BLaER1 treated with 17β-estradiol and CSF1 and Interleukin-3, amounts not matched to agents 10 nM and 100 nM (cell line): ENCODE data around the gene LANCL1.
A peak's percentile ranks its signal among the peaks of the same experiment; 100 is the strongest.
"Not testable (repeated sequence)": the region's sequence is repeated elsewhere in the genome, so short reads cannot be mapped to it uniquely, and the experiment has no call there.

ENCODE experiments used
- H3K27ac ChIP-seq, 11 experiments: shearing (Covaris generic); formaldehyde crosslinking; 2 replicates each; pipeline ENCODE4 v1.8.1; 2022
- H3K27me3 ChIP-seq, 11 experiments: shearing (Covaris generic); formaldehyde crosslinking; 2 replicates each; pipeline ENCODE4 v1.8.1; 2022
- H3K36me3 ChIP-seq, 11 experiments: shearing (Covaris generic); formaldehyde crosslinking; 2 replicates each; pipeline ENCODE4 v1.8.1; 2022
- H3K4me1 ChIP-seq, 10 experiments: shearing (Covaris generic); formaldehyde crosslinking; 2 replicates each; pipeline ENCODE4 v1.8.1; 2022
- H3K4me2 ChIP-seq, 11 experiments: shearing (Covaris generic); formaldehyde crosslinking; 2 replicates each; pipeline ENCODE4 v1.8.1; 2022
- H3K4me3 ChIP-seq, 10 experiments: shearing (Covaris generic); formaldehyde crosslinking; 2 replicates each; pipeline ENCODE4 v1.8.1; 2022
- H3K9ac ChIP-seq, 11 experiments: shearing (Covaris generic); formaldehyde crosslinking; 2 replicates each; pipeline ENCODE4 v1.8.1; 2022
- H3K9me3 ChIP-seq, 11 experiments: shearing (Covaris generic); formaldehyde crosslinking; replicated peaks in 1 of 11; 2 replicates each; pipeline ENCODE4 v1.8.1; 2022
- H4K20me1 ChIP-seq, 11 experiments: shearing (Covaris generic); formaldehyde crosslinking; 2 replicates each; pipeline ENCODE4 v1.8.1; 2022
- Cebpa-rat ChIP-seq, 11 experiments: shearing (Covaris generic); IDR thresholded peaks; 2 replicates each; pipeline ENCODE4 v1.8.1; 2022

The LANCL1 gene

DNA sequence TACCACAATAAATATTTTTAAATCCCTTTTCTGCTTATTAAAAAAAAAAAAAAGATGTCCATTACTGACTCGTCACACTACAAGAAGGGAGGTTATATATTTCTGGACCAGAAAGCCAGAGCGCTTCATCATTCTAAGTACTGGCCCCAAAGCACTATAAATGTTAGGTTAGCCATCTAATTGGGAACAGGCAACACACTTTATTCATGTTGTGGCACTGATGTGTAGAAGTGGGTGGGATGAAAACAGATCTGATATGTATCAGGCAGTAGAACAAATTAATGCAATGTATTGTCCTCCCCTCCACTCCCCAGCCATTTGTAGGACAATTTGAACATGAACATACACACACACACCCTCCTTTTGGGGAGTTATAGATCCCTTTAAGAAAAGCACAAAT, 24.4 kb downstream of the LANCL1 start:
- Histone ChIP-seq H4K20me1 (no peaks in the 10 kb centered on the region), H3K9me3 (peaks cover 28 to 47% (median 44%) of the 10 kb centered on the region in 11 experiments), H3K27me3 (no peaks in the 10 kb centered on the region), H3K4me1 (peaks cover 0 to 6% (median 0%) of the 10 kb centered on the region in 10 experiments; a peak in 4 of 20 replicates), H3K9ac (no peak overlapping the region), H3K4me2 (no peak overlapping the region), H3K36me3 (peaks cover 24 to 99% (median 86%) of the 10 kb centered on the region in 11 experiments), H3K27ac (no peak overlapping the region), H3K4me3 (no peak overlapping the region)
- no peak for TF ChIP-seq Cebpa-rat (IDR thresholded peaks at IDR 0.05)

- H3K9ac ChIP-seq = not testable (repeated sequence)
- peaks cover 30 to 99% (median 88%) of the 10 kb centered on the region in 11 experiments for H3K36me3 ChIP-seq
Measured at GRCh38 chr2:210450942-210451341, 25.6 kb downstream of the LANCL1 start.

GRCh38 chr2:210445732-210446131, 30.8 kb downstream of the LANCL1 start:
- Histone ChIP-seq H3K27ac (peak overlapping the region in 1 of 11 experiments; percentile 7; a peak in 2 of 22 replicates), H3K4me3 (no peak overlapping the region), H3K4me2 (no peak overlapping the region), H4K20me1 (peaks cover 0 to 5% (median 0%) of the 10 kb centered on the region in 11 experiments; a peak in 2 of 22 replicates), H3K4me1 (peaks cover 0 to 13% (median 6%) of the 10 kb centered on the region in 10 experiments; a peak in 12 of 20 replicates), H3K36me3 (peaks cover 18 to 85% (median 63%) of the 10 kb centered on the region in 11 experiments; a peak in 21 of 22 replicates), H3K9me3 (peaks cover 32 to 50% (median 45%) of the 10 kb centered on the region in 11 experiments), H3K9ac (no peak overlapping the region), H3K27me3 (no peaks in the 10 kb centered on the region)
- no peak for TF ChIP-seq Cebpa-rat (IDR thresholded peaks at IDR 0.05)

More at GRCh38 chr2:210450942-210451341, 25.6 kb downstream of the LANCL1 start:
- not testable (repeated sequence) for H3K27ac ChIP-seq, H3K4me1 ChIP-seq, H4K20me1 ChIP-seq, H3K27me3 ChIP-seq, H3K4me3 ChIP-seq, H3K4me2 ChIP-seq
- peaks cover 36 to 60% (median 52%) of the 10 kb centered on the region in 11 experiments for H3K9me3 ChIP-seq

DNA sequence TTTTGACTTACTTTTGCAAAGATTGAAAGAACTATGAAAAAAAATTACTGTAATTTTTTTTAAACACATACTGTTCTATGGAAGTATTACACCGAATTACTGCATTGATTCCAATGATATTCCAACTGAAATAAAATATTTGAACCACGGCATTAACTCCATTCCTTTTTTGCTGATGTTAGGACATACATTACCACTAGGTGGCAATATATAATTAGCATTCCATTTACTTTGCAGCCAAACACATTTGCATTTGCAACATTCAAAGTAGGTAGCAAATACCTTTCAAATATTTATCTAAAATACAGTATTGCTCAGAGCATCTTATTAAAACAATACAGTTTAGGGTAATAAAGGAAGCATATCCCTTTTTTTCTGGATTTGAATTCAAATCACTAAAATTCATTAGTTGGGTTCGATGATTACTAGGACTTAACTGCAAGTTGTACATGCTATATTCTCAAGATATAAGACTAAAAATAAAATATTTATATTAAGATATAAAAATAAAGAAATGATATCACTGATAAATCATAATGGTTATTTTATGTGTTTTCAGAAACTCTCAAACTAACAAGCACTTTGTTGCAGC, 31.3 kb downstream of the LANCL1 start:
- H3K9me3 ChIP-seq = peaks cover 31 to 45% (median 40%) of the 10 kb centered on the region in 11 experiments
- H3K36me3 ChIP-seq = peaks cover 19 to 85% (median 63%) of the 10 kb centered on the region in 11 experiments; a peak in 21 of 22 replicates
- peaks cover 0 to 13% (median 6%) of the 10 kb centered on the region in 10 experiments; a peak in 12 of 20 replicates for H3K4me1 ChIP-seq
- H3K4me2 ChIP-seq = no peak overlapping the region
- H3K27ac ChIP-seq = no peak overlapping the region; a peak in 1 of 22 replicates
- TF ChIP-seq Cebpa-rat (IDR thresholded peaks at IDR 0.05) = no peak
- H3K9ac ChIP-seq = no peak overlapping the region
- no peaks in the 10 kb centered on the region for H3K27me3 ChIP-seq
- H4K20me1 ChIP-seq = peaks cover 0 to 5% (median 0%) of the 10 kb centered on the region in 11 experiments; a peak in 2 of 22 replicates
- H3K4me3 ChIP-seq = no peak overlapping the region

GRCh38 chr2:210443527-210443926, 33.0 kb downstream of the LANCL1 start:
- Histone ChIP-seq H3K4me1 (peaks cover 0 to 13% (median 6%) of the 10 kb centered on the region in 10 experiments; a peak in 12 of 20 replicates), H3K9me3 (peaks cover 21 to 28% (median 25%) of the 10 kb centered on the region in 11 experiments), H3K4me2 (no peak overlapping the region), H3K36me3 (peaks cover 19 to 85% (median 70%) of the 10 kb centered on the region in 11 experiments; a peak in 21 of 22 replicates), H3K27ac (no peak overlapping the region), H3K27me3 (no peaks in the 10 kb centered on the region), H4K20me1 (peaks cover 0 to 5% (median 0%) of the 10 kb centered on the region in 11 experiments; a peak in 2 of 22 replicates), H3K9ac (no peak overlapping the region), H3K4me3 (no peak overlapping the region)
- no peak for TF ChIP-seq Cebpa-rat (IDR thresholded peaks at IDR 0.05)

DNA sequence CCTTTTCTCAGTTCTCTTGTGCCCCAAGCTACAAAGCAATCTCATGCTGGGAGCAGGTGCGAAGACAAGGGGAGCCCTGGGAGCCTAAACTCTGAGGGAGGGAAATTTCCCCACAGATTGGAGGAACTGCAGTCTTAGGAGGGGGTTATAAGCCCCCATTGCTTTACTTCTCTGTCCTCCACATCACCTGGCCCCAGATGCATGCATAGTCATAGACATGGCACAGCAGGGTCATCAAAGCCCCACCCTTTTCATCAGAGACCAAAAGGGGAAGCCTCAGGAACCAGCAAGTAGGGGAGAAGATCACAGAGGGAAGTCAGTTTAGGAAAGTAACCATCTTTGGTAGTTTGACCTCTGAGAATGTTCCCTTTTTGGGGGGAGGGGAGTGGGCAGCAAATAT, 33.7 kb downstream of the LANCL1 start:
- H4K20me1 ChIP-seq = peaks cover 0 to 5% (median 0%) of the 10 kb centered on the region in 11 experiments; a peak in 2 of 22 replicates
- peaks cover 0 to 13% (median 6%) of the 10 kb centered on the region in 10 experiments; a peak in 12 of 20 replicates for H3K4me1 ChIP-seq

GRCh38 chr2:210442457-210442856, 34.1 kb downstream of the LANCL1 start:
- no peak for TF ChIP-seq Cebpa-rat (IDR thresholded peaks at IDR 0.05)
- H3K36me3 ChIP-seq = peaks cover 18 to 86% (median 67%) of the 10 kb centered on the region in 11 experiments; a peak in 21 of 22 replicates

More for the DNA sequence above, 33.7 kb downstream of the LANCL1 start:
- H3K4me2 ChIP-seq = peak overlapping the region in 4 of 11 experiments; percentile 18 to 29 (median 19); a peak in 3 of 22 replicates
- H3K9ac ChIP-seq = no peak overlapping the region
- H3K9me3 ChIP-seq = peaks cover 15 to 21% (median 18%) of the 10 kb centered on the region in 11 experiments
- H3K27ac ChIP-seq = no peak overlapping the region
- H3K4me3 ChIP-seq = no peak overlapping the region
- peaks cover 19 to 86% (median 67%) of the 10 kb centered on the region in 11 experiments; a peak in 21 of 22 replicates for H3K36me3 ChIP-seq
- no peak for TF ChIP-seq Cebpa-rat (IDR thresholded peaks at IDR 0.05)
- H3K27me3 ChIP-seq = no peaks in the 10 kb centered on the region

GRCh38 chr2:210440206-210440605, 36.4 kb downstream of the LANCL1 start:
- peaks cover 0 to 13% (median 6%) of the 10 kb centered on the region in 10 experiments; a peak in 10 of 20 replicates for H3K4me1 ChIP-seq
- H3K4me3 ChIP-seq = no peak overlapping the region
- H3K27me3 ChIP-seq = no peaks in the 10 kb centered on the region
- H3K36me3 ChIP-seq = peaks cover 26 to 89% (median 73%) of the 10 kb centered on the region in 11 experiments
- H3K27ac ChIP-seq = no peak overlapping the region
- H3K4me2 ChIP-seq = no peak overlapping the region
- no peak overlapping the region for H3K9ac ChIP-seq
- no peaks in the 10 kb centered on the region for H3K9me3 ChIP-seq
- TF ChIP-seq Cebpa-rat (IDR thresholded peaks at IDR 0.05) = no peak
- no peaks in the 10 kb centered on the region for H4K20me1 ChIP-seq

More at GRCh38 chr2:210442457-210442856, 34.1 kb downstream of the LANCL1 start:
- Histone ChIP-seq H3K9me3 (peaks cover 10 to 17% (median 14%) of the 10 kb centered on the region in 11 experiments), H3K4me3 (no peak overlapping the region), H3K4me2 (peak overlapping the region in 3 of 11 experiments; percentile 18 to 29 (median 18); a peak in 2 of 22 replicates), H3K4me1 (peaks cover 0 to 13% (median 6%) of the 10 kb centered on the region in 10 experiments; a peak in 12 of 20 replicates), H3K27ac (no peak overlapping the region), H4K20me1 (peaks cover 0 to 5% (median 0%) of the 10 kb centered on the region in 11 experiments; a peak in 2 of 22 replicates), H3K27me3 (no peaks in the 10 kb centered on the region), H3K9ac (no peak overlapping the region)

DNA sequence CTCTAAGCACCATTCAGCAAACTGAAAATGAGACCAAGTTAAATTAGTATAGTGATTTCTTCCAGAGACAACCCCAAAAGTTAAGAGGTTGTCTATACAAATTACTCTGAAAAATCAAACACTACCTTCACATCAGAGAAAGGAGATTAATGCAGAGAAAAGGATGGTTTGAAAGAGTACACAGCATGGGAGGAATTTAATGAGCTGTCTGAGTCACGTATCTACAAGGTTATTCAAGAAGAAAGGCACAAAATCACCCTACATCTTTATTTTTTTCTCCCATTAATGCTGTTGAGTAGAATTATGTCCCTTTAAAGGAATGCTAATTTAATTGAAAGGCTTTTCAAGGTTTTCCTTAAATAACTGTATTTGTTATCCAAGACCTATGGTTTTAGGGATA, 41.1 kb downstream of the LANCL1 start:
- no peak for TF ChIP-seq Cebpa-rat (IDR thresholded peaks at IDR 0.05)
- H3K4me1 ChIP-seq = no peaks in the 10 kb centered on the region
- peaks cover 0 to 12% (median 0%) of the 10 kb centered on the region in 11 experiments; a peak in 6 of 22 replicates for H3K9me3 ChIP-seq
- H3K4me3 ChIP-seq = no peak overlapping the region
- no peak overlapping the region for H3K9ac ChIP-seq
- no peaks in the 10 kb centered on the region for H3K27me3 ChIP-seq
- no peak overlapping the region for H3K4me2 ChIP-seq
- H3K36me3 ChIP-seq = peaks cover 39 to 100% (median 97%) of the 10 kb centered on the region in 11 experiments
- H4K20me1 ChIP-seq = no peaks in the 10 kb centered on the region
- no peak overlapping the region for H3K27ac ChIP-seq
